HL-60 (cell line): ENCODE results near the gene NCF1.
"Not testable (repeated sequence)": the region's sequence is repeated elsewhere in the genome, so short reads cannot be mapped to it uniquely, and the experiment has no call there.

Experiments
- DNase-seq, 2 experiments: peaks; one replicate each; pipeline ENCODE4 v3.0.0-alpha.2; 2010 to 2020; ENCODE audit warnings: low read depth in 1 of 2, low spot score in 1 of 2
- H3K27ac ChIP-seq: fragments of 250-450 bp; sonication (Bioruptor Pico); replicated peaks from 2 replicates; pipeline ENCODE4 v1.5.1; 2020; ENCODE audit warnings: mild to moderate bottlenecking, moderate library complexity
- H3K27me3 ChIP-seq: fragments of 250-450 bp; sonication (Bioruptor Pico); 2 replicates; pipeline ENCODE4 v1.5.1; 2021; ENCODE audit warnings: mild to moderate bottlenecking, moderate library complexity; ENCODE audit not compliant: insufficient read depth, poor library complexity, severe bottlenecking
- H3K4me3 ChIP-seq: replicated peaks from 2 replicates; pipeline ENCODE4 v1.5.1; 2011; ENCODE audit warnings: mild to moderate bottlenecking, control low read depth, low read length; ENCODE audit not compliant: insufficient read depth
- GABPA ChIP-seq: IDR thresholded peaks from 2 replicates; pipeline ENCODE4 v1.6.1; 2012; ENCODE audit warnings: low read depth
- POLR2AphosphoS5 ChIP-seq: IDR thresholded peaks from 2 replicates; pipeline ENCODE4 v1.6.1; 2012; ENCODE audit warnings: low read depth
- SPI1 ChIP-seq: IDR thresholded peaks from 2 replicates; pipeline ENCODE4 v1.6.1; 2012; ENCODE audit warnings: low read depth, mild to moderate bottlenecking, borderline replicate concordance
- long read RNA-seq: library from polyadenylated mRNA; unstranded; transcript quantifications from one replicate; pipeline ENCODE4 v2.0.0, GENCODE V29; 2020
- TF ChIP-seq, protein P1 (sequence below): IDR thresholded peaks from one replicate; pipeline ENCODE4 v1.5.1; 2011; ENCODE audit warnings: low read length, control low read depth, inconsistent platforms; ENCODE audit not compliant: insufficient read depth
- TF ChIP-seq, protein P2 (sequence below): IDR thresholded peaks from 2 replicates; pipeline ENCODE4 v1.6.1; 2012; ENCODE audit warnings: low read depth; ENCODE audit not compliant: insufficient replicate concordance

Gene NCF1
- long read RNA-seq, transcript NCF1-201 (11 exons, 1,396 nt), result major isoform, 87 of 104 reads
- long read RNA-seq, partial matches to known transcripts, result 1 of 104 reads
- long read RNA-seq, other reads (novel, unspliced or antisense), result 16 of 104 reads

DNA sequence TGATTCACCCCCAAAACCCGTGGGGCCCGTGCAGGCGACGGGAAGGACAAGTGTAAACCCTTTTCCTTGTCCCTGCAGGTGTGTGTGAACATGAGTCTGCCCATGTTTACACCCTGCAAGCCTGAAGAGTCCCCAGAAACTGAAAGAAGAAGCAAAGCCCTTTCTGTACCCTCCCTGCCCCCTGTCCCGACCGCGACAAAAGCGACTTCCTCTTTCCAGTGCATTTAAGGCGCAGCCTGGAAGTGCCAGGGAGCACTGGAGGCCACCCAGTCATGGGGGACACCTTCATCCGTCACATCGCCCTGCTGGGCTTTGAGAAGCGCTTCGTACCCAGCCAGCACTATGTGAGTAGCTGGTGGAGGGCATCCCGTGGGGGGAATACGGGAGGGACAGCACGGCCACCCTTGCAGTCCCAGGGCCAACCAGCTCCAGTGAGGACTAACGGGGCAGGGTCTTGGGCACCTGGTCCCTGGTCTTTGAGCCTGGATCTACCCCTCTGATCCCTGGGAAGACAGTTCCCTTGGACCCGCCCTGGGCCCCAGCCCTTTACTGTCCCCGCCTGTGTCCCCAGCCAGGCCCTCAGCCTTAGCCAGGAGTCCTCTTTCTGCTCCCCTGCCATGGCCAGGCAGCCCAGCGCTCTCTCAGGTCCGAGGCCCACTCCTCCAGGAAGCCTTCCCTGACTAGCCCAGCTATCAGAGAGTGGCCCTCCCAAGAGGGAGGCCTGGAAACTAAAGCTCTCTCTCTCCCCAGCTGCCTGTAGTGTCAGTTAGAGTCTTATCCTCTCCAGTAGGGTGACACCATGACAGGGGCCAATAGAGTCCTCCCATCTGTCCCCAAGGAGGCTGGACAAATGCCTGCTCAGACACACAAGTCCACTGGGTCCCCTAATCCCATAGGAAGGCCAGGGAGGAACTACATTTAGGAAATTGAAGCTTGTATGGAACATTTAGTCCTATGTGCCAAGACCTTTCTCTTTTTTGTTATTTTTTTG is at the start of gene NCF1:
NCF1 (plus strand) TSS at position 252 of the 991 bp plus-strand sequence; CDS start at position 273, 21 bp downstream.
- not testable (repeated sequence) for H3K27me3 ChIP-seq, DNase-seq, H3K27ac ChIP-seq, H3K4me3 ChIP-seq

DNA sequence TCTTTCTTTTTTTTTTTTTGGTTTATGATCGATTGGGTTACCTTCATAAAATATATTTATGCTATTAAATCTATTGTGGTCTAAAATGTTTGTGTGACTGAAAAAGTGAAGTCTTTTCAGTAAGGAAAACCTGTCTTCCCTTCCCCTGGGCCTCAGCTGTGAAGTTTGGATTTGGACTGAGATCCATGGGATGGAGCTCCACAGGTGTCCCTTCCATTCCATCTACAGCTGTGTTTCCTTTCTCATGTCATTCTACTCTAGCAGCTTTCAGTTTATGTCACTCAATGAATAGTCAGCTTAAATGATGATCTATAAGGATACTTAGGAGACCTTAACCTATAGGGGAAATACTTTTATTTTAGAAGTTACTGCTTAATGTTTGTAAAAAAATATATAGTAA is 48.0 kb upstream of the NCF1 start:
- DNase-seq, result no peak
- Histone ChIP-seq H3K27ac (no peak overlapping the region), H3K27me3 (no peaks in the 10 kb centered on the region), H3K4me3 (no peak overlapping the region)
- TF ChIP-seq, protein P1, sequence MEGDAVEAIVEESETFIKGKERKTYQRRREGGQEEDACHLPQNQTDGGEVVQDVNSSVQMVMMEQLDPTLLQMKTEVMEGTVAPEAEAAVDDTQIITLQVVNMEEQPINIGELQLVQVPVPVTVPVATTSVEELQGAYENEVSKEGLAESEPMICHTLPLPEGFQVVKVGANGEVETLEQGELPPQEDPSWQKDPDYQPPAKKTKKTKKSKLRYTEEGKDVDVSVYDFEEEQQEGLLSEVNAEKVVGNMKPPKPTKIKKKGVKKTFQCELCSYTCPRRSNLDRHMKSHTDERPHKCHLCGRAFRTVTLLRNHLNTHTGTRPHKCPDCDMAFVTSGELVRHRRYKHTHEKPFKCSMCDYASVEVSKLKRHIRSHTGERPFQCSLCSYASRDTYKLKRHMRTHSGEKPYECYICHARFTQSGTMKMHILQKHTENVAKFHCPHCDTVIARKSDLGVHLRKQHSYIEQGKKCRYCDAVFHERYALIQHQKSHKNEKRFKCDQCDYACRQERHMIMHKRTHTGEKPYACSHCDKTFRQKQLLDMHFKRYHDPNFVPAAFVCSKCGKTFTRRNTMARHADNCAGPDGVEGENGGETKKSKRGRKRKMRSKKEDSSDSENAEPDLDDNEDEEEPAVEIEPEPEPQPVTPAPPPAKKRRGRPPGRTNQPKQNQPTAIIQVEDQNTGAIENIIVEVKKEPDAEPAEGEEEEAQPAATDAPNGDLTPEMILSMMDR, result no peak
- TF ChIP-seq SPI1, result no peak
- no peak for TF ChIP-seq GABPA
- no peak for TF ChIP-seq POLR2AphosphoS5
- TF ChIP-seq, protein P2, sequence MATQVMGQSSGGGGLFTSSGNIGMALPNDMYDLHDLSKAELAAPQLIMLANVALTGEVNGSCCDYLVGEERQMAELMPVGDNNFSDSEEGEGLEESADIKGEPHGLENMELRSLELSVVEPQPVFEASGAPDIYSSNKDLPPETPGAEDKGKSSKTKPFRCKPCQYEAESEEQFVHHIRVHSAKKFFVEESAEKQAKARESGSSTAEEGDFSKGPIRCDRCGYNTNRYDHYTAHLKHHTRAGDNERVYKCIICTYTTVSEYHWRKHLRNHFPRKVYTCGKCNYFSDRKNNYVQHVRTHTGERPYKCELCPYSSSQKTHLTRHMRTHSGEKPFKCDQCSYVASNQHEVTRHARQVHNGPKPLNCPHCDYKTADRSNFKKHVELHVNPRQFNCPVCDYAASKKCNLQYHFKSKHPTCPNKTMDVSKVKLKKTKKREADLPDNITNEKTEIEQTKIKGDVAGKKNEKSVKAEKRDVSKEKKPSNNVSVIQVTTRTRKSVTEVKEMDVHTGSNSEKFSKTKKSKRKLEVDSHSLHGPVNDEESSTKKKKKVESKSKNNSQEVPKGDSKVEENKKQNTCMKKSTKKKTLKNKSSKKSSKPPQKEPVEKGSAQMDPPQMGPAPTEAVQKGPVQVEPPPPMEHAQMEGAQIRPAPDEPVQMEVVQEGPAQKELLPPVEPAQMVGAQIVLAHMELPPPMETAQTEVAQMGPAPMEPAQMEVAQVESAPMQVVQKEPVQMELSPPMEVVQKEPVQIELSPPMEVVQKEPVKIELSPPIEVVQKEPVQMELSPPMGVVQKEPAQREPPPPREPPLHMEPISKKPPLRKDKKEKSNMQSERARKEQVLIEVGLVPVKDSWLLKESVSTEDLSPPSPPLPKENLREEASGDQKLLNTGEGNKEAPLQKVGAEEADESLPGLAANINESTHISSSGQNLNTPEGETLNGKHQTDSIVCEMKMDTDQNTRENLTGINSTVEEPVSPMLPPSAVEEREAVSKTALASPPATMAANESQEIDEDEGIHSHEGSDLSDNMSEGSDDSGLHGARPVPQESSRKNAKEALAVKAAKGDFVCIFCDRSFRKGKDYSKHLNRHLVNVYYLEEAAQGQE, result no peak

DNA sequence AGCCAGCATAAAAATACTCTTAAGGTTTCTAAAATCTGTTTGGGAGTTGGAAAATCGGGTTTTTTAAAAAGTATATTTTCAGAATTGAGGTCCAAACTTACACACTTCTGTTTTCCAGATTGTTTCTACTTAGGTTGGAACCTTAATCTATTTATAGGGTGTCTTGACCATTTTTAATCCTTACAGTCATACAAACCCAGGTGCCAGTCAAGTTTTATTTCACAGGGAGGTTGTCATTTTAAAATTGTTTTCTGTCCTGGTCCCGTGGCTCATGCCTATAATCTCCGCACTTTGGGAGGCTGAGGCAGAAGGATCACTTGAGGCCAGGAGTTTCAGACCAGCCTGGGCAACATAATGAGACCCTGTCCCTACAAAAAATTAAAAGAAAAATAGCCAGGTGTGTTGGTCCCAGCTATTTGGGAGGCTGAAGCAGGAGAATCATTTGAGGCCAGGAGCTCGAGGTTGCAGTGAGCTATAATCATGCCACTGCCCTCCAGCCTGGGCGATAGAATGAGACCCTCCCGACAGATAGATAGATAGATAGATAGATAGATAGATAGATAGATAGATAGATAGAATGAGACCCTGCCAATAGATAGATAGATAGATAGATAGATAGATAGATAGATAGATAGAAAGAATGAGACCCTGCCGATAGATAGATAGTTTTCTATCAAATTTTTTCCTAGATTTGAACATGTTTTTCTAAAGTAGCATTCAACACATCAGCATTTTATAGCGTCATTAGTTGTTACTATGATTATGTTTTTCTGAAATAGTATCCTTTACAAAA is 47.3 kb upstream of the NCF1 start:
- H3K4me3 ChIP-seq, result no peak overlapping the region
- no peaks in the 10 kb centered on the region for H3K27me3 ChIP-seq
- TF ChIP-seq, protein P2, result no peak
- TF ChIP-seq SPI1 (no peak), POLR2AphosphoS5 (no peak), GABPA (no peak)
- TF ChIP-seq, protein P1, result no peak
- H3K27ac ChIP-seq, result no peak overlapping the region
- no peak for DNase-seq

DNA sequence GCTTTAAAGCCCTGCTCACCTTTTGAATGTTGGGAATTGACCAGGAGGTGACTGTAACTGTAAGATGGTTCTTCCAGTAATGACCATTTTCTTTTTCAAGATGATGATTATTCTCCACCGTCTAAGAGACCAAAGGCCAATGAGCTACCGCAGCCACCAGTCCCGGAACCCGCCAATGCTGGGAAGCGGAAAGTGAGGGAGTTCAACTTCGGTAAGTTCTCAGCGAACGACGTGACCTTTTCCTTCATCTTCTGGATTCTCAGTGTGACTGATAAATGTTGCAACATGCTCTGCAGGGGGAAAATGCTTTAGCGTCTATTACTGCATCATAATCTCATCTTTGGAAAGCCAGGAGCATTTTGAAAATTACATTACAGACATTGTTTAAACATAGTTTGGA is 45.1 kb upstream of the NCF1 start:
- not testable (repeated sequence) for H3K4me3 ChIP-seq, H3K27ac ChIP-seq, DNase-seq, H3K27me3 ChIP-seq

DNA sequence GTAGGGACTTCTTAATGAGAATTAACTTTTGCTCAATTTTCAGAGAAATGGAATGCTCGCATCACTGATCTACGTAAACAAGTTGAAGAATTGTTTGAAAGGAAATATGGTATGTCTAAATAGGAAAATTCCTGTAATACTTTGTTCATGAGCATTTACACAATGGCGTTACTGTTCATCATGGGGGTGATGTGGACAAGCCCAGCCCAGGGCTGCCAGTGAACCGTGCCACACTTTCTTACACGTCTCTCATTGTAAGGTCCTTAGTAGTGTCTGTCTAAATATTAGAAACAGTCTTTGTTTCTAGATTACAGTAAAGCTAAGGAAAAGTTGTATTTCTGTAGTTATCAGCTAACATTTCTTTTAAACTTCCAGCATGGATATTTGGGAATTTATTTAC is 43.6 kb upstream of the NCF1 start:
- H3K27me3 ChIP-seq, DNase-seq, H3K4me3 ChIP-seq, H3K27ac ChIP-seq: not testable (repeated sequence)

DNA sequence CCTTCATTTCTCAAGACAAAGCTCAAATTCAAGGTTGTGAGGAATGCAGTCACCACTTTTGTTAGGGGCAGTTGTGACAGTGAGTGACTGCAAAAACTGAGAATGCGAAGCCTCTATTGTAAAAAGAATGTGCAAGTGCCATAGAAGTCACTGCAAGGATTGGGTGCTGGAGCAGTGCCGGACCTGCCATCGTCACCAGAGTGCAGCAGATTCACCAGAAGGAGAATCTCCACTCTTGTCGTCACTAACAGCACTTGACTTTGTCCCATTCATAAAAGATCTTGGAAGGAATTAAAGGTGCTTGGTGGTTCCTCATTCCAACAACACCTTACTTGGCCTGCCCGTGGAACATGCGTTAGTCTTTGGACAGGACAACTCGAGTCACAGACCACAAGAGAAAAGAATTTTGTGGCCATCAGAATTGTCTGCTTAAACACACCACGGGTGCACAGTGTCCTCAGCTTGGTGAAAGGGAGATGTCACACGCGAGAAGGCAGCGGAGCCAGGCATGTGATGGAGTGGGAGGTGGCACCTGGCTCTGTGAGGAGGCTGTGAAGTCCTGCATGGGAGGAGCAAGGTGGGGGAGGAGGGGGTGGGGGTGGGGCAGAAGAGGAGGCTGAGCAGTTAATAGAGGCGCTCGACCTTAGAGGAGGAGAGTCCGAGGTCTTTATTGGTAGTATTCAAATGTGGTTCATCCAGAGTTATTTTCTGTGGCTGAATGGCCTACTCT is 33.7 kb upstream of the NCF1 start:
- not testable (repeated sequence) for DNase-seq, H3K27me3 ChIP-seq, H3K27ac ChIP-seq, H3K4me3 ChIP-seq

DNA sequence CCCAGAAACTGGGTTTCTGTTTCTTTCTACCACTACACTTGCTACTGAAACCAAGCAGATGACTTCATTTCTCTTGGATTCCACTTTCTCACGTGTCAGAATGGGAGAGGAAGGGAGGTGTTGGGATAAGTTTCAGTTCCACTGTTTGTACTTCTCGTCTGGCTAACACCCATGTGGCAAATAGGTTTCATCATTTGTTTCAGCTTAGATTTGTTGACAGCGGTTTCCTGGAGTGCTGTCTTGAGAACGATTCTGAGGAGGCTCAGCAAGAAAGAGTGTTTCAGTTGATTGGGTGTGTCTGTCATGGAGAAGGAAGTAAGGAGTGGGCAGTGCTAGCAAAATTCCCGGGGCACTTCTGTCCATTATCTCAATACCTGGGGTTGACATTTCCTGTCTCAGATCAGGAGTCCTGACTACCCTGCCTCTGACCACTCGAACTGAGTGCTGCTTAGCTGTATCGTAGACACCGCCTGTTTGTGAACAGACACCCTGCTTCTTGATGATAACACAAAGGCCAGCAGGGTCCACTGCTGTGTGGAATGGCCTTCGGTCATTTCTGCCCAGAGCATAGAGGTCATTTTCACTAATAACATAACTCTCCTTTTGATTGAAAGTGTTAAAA is 29.8 kb upstream of the NCF1 start:
- H3K27me3 ChIP-seq, H3K27ac ChIP-seq, H3K4me3 ChIP-seq, DNase-seq: not testable (repeated sequence)
